ENCODE measurements around the gene CCDC116.
"Not testable (repeated sequence)": the region's sequence is repeated elsewhere in the genome, so short reads cannot be mapped to it uniquely, and the experiment has no call there.

CCDC116 gene

GRCh38 chr22:21636629-21637218, 4.2 kb downstream of the CCDC116 start:
- TF ChIP-seq ZNF8 (CRISPR knock-in tag; IDR thresholded peaks at IDR 0.05), result no peak
- no peak for TF ChIP-seq ZC3H10 (CRISPR knock-in tag; IDR thresholded peaks at IDR 0.05)
- no peak for TF ChIP-seq CSRNP3 (CRISPR knock-in tag; IDR thresholded peaks at IDR 0.05)
- TF ChIP-seq RARB (CRISPR knock-in tag; IDR thresholded peaks at IDR 0.05), result no peak
- TF ChIP-seq, protein P1, sequence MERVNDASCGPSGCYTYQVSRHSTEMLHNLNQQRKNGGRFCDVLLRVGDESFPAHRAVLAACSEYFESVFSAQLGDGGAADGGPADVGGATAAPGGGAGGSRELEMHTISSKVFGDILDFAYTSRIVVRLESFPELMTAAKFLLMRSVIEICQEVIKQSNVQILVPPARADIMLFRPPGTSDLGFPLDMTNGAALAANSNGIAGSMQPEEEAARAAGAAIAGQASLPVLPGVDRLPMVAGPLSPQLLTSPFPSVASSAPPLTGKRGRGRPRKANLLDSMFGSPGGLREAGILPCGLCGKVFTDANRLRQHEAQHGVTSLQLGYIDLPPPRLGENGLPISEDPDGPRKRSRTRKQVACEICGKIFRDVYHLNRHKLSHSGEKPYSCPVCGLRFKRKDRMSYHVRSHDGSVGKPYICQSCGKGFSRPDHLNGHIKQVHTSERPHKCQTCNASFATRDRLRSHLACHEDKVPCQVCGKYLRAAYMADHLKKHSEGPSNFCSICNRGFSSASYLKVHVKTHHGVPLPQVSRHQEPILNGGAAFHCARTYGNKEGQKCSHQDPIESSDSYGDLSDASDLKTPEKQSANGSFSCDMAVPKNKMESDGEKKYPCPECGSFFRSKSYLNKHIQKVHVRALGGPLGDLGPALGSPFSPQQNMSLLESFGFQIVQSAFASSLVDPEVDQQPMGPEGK (CRISPR knock-in tag; IDR thresholded peaks at IDR 0.05; ENCODE audit: borderline replicate concordance), result no peak
- TF ChIP-seq SNAI2 (CRISPR knock-in tag; IDR thresholded peaks at IDR 0.05), result no peak
- no peak for TF ChIP-seq BACH2 (CRISPR knock-in tag; IDR thresholded peaks at IDR 0.05; ENCODE audit: borderline replicate concordance)
- no peak for TF ChIP-seq TSHZ2 (CRISPR knock-in tag; IDR thresholded peaks at IDR 0.05)
- TF ChIP-seq TOX (CRISPR knock-in tag; IDR thresholded peaks at IDR 0.05; ENCODE audit: borderline replicate concordance), result no peak
- TF ChIP-seq PPARA (CRISPR knock-in tag; IDR thresholded peaks at IDR 0.05; ENCODE audit: borderline replicate concordance), result no peak
- TF ChIP-seq ESRRG (CRISPR knock-in tag; IDR thresholded peaks at IDR 0.05), result no peak
- no peak for TF ChIP-seq OSR1 (CRISPR knock-in tag; IDR thresholded peaks at IDR 0.05)
- no peak for TF ChIP-seq ARNTL (CRISPR knock-in tag; IDR thresholded peaks at IDR 0.05; ENCODE audit: borderline replicate concordance, low read depth)
- no peak for ATAC-seq

GRCh38 chr22:21637450-21637849, 4.9 kb downstream of the CCDC116 start:
- not testable (repeated sequence) for ATAC-seq

DNA sequence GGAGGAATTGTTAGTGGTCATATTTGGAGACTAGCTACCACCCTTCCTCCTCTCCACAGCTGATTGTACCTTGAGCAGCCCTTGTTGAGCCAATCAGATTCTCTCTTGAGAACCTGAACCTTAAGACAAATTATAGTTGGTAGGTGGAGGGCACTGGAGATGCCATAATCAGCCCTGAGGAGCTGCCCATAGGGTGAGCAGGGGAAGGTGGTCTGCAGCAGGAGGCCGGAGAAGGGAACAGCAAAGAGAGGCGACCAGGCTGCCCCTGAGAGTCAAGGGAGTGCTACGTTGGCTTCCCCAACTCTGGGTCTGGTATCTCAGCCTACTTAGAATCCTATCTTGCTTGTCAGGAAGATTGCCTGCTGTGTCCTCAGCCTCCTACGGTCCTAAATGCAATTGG, 6.8 kb downstream of the CCDC116 start:
- TF ChIP-seq GLIS3 (CRISPR knock-in tag; IDR thresholded peaks at IDR 0.05) (no peak), OSR1 (CRISPR knock-in tag; IDR thresholded peaks at IDR 0.05) (no peak), ZC3H10 (CRISPR knock-in tag; IDR thresholded peaks at IDR 0.05) (no peak), ESRRG (CRISPR knock-in tag; IDR thresholded peaks at IDR 0.05) (no peak)
- TF ChIP-seq, protein P2, sequence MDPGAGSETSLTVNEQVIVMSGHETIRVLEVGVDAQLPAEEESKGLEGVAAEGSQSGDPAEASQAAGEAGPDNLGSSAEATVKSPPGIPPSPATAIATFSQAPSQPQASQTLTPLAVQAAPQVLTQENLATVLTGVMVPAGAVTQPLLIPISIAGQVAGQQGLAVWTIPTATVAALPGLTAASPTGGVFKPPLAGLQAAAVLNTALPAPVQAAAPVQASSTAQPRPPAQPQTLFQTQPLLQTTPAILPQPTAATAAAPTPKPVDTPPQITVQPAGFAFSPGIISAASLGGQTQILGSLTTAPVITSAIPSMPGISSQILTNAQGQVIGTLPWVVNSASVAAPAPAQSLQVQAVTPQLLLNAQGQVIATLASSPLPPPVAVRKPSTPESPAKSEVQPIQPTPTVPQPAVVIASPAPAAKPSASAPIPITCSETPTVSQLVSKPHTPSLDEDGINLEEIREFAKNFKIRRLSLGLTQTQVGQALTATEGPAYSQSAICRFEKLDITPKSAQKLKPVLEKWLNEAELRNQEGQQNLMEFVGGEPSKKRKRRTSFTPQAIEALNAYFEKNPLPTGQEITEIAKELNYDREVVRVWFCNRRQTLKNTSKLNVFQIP (CRISPR knock-in tag; IDR thresholded peaks at IDR 0.05; ENCODE audit: borderline replicate concordance, low read depth), result no peak
- ATAC-seq, result no peak

DNA sequence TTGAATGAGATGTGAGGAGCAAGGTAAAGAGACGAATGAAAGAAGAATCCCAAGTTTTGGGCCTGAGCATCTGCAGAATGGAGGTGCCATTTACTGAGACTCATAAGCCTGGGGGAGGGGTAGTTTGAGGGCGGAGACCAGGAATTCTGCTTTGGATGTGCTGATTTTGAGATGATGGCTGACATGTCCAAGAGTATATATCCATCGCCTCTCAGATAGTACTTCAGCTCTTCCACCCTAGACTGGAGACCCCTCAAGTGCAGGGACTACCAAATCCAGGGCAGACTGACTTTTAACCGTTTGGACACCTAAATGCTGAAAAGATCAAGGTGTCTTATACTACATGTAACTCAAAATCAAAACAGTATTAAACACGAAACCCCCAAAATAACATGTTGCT, 8.2 kb downstream of the CCDC116 start:
- ATAC-seq, result no peak
- TF ChIP-seq, protein P1 (CRISPR knock-in tag; IDR thresholded peaks at IDR 0.05; ENCODE audit: borderline replicate concordance), result no peak
- TF ChIP-seq BACH2 (CRISPR knock-in tag; IDR thresholded peaks at IDR 0.05; ENCODE audit: borderline replicate concordance) (no peak), ARNTL (CRISPR knock-in tag; IDR thresholded peaks at IDR 0.05; ENCODE audit: borderline replicate concordance, low read depth) (no peak), ZNF70 (CRISPR knock-in tag; IDR thresholded peaks at IDR 0.05) (no peak), RARB (CRISPR knock-in tag; IDR thresholded peaks at IDR 0.05) (no peak), CSRNP3 (CRISPR knock-in tag; IDR thresholded peaks at IDR 0.05) (no peak), PPARA (CRISPR knock-in tag; IDR thresholded peaks at IDR 0.05; ENCODE audit: borderline replicate concordance) (no peak), TOX (CRISPR knock-in tag; IDR thresholded peaks at IDR 0.05; ENCODE audit: borderline replicate concordance) (no peak), ISL1 (CRISPR knock-in tag; IDR thresholded peaks at IDR 0.05) (no peak), ESRRG (CRISPR knock-in tag; IDR thresholded peaks at IDR 0.05) (no peak)
- TF ChIP-seq, protein P2 (CRISPR knock-in tag; IDR thresholded peaks at IDR 0.05; ENCODE audit: borderline replicate concordance, low read depth), result no peak
